SK-N-SH (cell line): ENCODE measurements around the gene TTC21A. TPM values are rescaled to one million over a fixed set of nuclear protein-coding genes. Genes with fewer than 3 reads are reported as not detected.

Experiments used
- CTCF ChIA-PET: fragments of 300-600, 350-600 bp; formaldehyde crosslinking; extraction: SDS; loops from one replicate; lab custom pipeline; 2021; lab: Yijun Ruan, JAX
- POLR2A ChIA-PET: fragments of 350-600 bp; sonication (Branson Sonifier 250); formaldehyde crosslinking; extraction: SDS; loops from one replicate; lab custom pipeline; 2020; ENCODE audit warnings: antibody characterized with exemption, inconsistent platforms; lab: Yijun Ruan, JAX
- DNase-seq: peaks from one replicate; pipeline ENCODE4 v3.0.0; 2012
- H2AFZ ChIP-seq: fragments of 200-600 bp; sonication (generic); 2 replicates; pipeline ENCODE4 v1.8.1; 2016; ENCODE audit warnings: antibody characterized with exemption, mild to moderate bottlenecking, low read depth
- H3F3A ChIP-seq: fragments of 200-600 bp; sonication (generic); replicated peaks from 2 replicates; pipeline ENCODE3; 2016; ENCODE audit warnings: antibody characterized with exemption, mild to moderate bottlenecking; ENCODE audit not compliant: insufficient read depth
- H3K27ac ChIP-seq, 2 experiments: fragments of 200-500 bp in 1 of 2; fragments of 200-600 bp in 1 of 2; sonication (Bioruptor generic) in 1 of 2; sonication (generic), shearing (Covaris generic) in 1 of 2; 2 replicates each; pipeline versions ENCODE4 v1.5.1 to v1.6.1; 2014 to 2016; ENCODE audit warnings: low read depth in 2 of 2, inconsistent platforms in 1 of 2, low read length in 1 of 2, mild to moderate bottlenecking in 1 of 2, mixed read lengths in 1 of 2
- H3K27me3 ChIP-seq: fragments of 200-600 bp; sonication (generic), shearing (Covaris generic); 2 replicates; pipeline ENCODE4 v1.6.1; 2016; ENCODE audit warnings: mixed run types; ENCODE audit not compliant: insufficient read depth
- H3K36me3 ChIP-seq, 2 experiments: fragments of 200-500 bp in 1 of 2; fragments of 200-600 bp in 1 of 2; sonication (Bioruptor generic) in 1 of 2; sonication (generic) in 1 of 2; replicated peaks in 1 of 2; 2 replicates each; pipeline versions ENCODE3 to v1.5.1; 2014 to 2016; ENCODE audit warnings: low read length in 1 of 2, mild to moderate bottlenecking in 1 of 2; ENCODE audit not compliant: insufficient read depth in 2 of 2, control insufficient read depth in 1 of 2
- H3K4me1 ChIP-seq, 2 experiments: fragments of 200-500 bp in 1 of 2; fragments of 200-600 bp in 1 of 2; sonication (Bioruptor generic) in 1 of 2; sonication (generic), shearing (Covaris generic) in 1 of 2; 2 replicates each; pipeline versions ENCODE4 v1.5.1 to v1.6.1; 2014 to 2016; ENCODE audit warnings: low read depth in 1 of 2, low read length in 1 of 2, mixed run types in 1 of 2; ENCODE audit not compliant: insufficient read depth in 2 of 2, control insufficient read depth in 1 of 2
- H3K4me2 ChIP-seq: fragments of 200-600 bp; sonication (generic), shearing (Covaris generic); 2 replicates; pipeline ENCODE4 v1.6.1; 2017; ENCODE audit warnings: mixed run types
- H3K4me3 ChIP-seq, 2 experiments: fragments of 200-500 bp in 1 of 2; fragments of 200-600 bp in 1 of 2; sonication (Bioruptor generic) in 1 of 2; sonication (generic), shearing (Covaris generic) in 1 of 2; 2 replicates each; pipeline versions ENCODE4 v1.5.1 to v1.8.1; 2014 to 2016; ENCODE audit warnings: low read depth in 2 of 2, inconsistent platforms in 1 of 2, low read length in 1 of 2, mild to moderate bottlenecking in 1 of 2, mixed read lengths in 1 of 2, moderate library complexity in 1 of 2
- H3K79me2 ChIP-seq: fragments of 200-600 bp; sonication (generic); 2 replicates; pipeline ENCODE4 v1.8.1; 2017; ENCODE audit warnings: mild to moderate bottlenecking; ENCODE audit not compliant: insufficient read depth
- H3K9ac ChIP-seq: fragments of 200-600 bp; sonication (generic); 2 replicates; pipeline ENCODE4 v1.6.1; 2017; ENCODE audit warnings: mixed run types
- H3K9me2 ChIP-seq: fragments of 200-600 bp; sonication (generic); 2 replicates; pipeline ENCODE4 v1.6.1; 2017; ENCODE audit warnings: mixed run types
- H3K9me3 ChIP-seq: fragments of 200-600 bp; sonication (generic); 2 replicates; pipeline ENCODE4 v1.6.1; 2017; ENCODE audit warnings: mixed run types, mild to moderate bottlenecking, moderate library complexity
- H4K20me1 ChIP-seq: fragments of 200-600 bp; sonication (generic); 2 replicates; pipeline ENCODE4 v1.6.1; 2017; ENCODE audit warnings: mild to moderate bottlenecking, mixed run types; ENCODE audit not compliant: insufficient read depth
- CHD2 ChIP-seq: fragments of 150-350 bp; IDR thresholded peaks from 2 replicates; pipeline ENCODE4 v1.6.1; 2018; ENCODE audit warnings: low read length; ENCODE audit not compliant: partially characterized antibody
- EP300 ChIP-seq, 2 experiments: IDR thresholded peaks; 2 replicates each; pipeline versions ENCODE4 v1.4.0 to v1.6.1; 2012; ENCODE audit warnings: borderline replicate concordance in 1 of 2, low read depth in 1 of 2, low read length in 1 of 2
- FOSL2 ChIP-seq: IDR thresholded peaks from 2 replicates; pipeline ENCODE4 v1.4.0; 2012; ENCODE audit warnings: low read depth, mild to moderate bottlenecking, moderate library complexity, borderline replicate concordance
- FOXJ3 ChIP-seq: sonication (generic); formaldehyde crosslinking; IDR thresholded peaks from 2 replicates; pipeline ENCODE4 v1.5.1; 2020; ENCODE audit warnings: mild to moderate bottlenecking, missing genetic modification reagents
- GABPA ChIP-seq: IDR thresholded peaks from 2 replicates; pipeline ENCODE4 v1.4.0; 2012; ENCODE audit warnings: low read depth, mild to moderate bottlenecking
- GATA2 ChIP-seq: sonication (generic); formaldehyde crosslinking; IDR thresholded peaks from 2 replicates; pipeline ENCODE4 v1.5.0; 2020; ENCODE audit warnings: mild to moderate bottlenecking, missing genetic modification reagents
- JUND ChIP-seq: IDR thresholded peaks from 2 replicates; pipeline ENCODE4 v1.4.0; 2012
- MXI1 ChIP-seq: IDR thresholded peaks from 2 replicates; pipeline ENCODE4 v1.6.1; 2012; ENCODE audit warnings: mild to moderate bottlenecking, low read depth, low read length, improper control_type of control experiment
- NFIC ChIP-seq: IDR thresholded peaks from 2 replicates; pipeline ENCODE4 v1.4.0; 2012; ENCODE audit warnings: borderline replicate concordance
- PBX3 ChIP-seq: IDR thresholded peaks from 2 replicates; pipeline ENCODE4; 2012
- POLR2AphosphoS5 ChIP-seq: IDR thresholded peaks from 2 replicates; pipeline ENCODE4 v1.6.1; 2012; ENCODE audit warnings: low read depth, low read length
- RAD21 ChIP-seq: IDR thresholded peaks from 2 replicates; pipeline ENCODE4 v1.6.1; 2012; ENCODE audit warnings: mild to moderate bottlenecking, low read length
- SIN3A ChIP-seq: IDR thresholded peaks from 2 replicates; pipeline ENCODE4 v1.6.1; 2012; ENCODE audit warnings: low read depth, mild to moderate bottlenecking, low read length, moderate library complexity, borderline replicate concordance
- SMC3 ChIP-seq: IDR thresholded peaks from 2 replicates; pipeline ENCODE4 v1.6.1; 2012; ENCODE audit warnings: low read depth, low read length, improper control_type of control experiment
- TCF12 ChIP-seq: IDR thresholded peaks from 2 replicates; pipeline ENCODE4 v1.4.0; 2012
- TEAD4 ChIP-seq: IDR thresholded peaks from 2 replicates; pipeline ENCODE4 v1.4.0; 2012; ENCODE audit warnings: mild to moderate bottlenecking, borderline replicate concordance; ENCODE audit not compliant: insufficient read depth
- YY1 ChIP-seq: IDR thresholded peaks from 2 replicates; pipeline ENCODE4 v1.4.0; 2012; ENCODE audit warnings: low read depth, mild to moderate bottlenecking
- WGBS: methylation state at CpG from one replicate; pipeline ENCODE4 v1.1.6; 2017; ENCODE audit warnings: low lambda C conversion rate; 5-methylcytosine and 5-hydroxymethylcytosine counted together
- polyA plus RNA-seq, 3 experiments: library from polyadenylated mRNA; depleted of rRNA; stranded (reverse); fragments of >200 nt; gene quantifications; 2 replicates each; pipeline ENCODE4 v1.2.3, GENCODE V29; 2012
- TF ChIP-seq, protein P1 (sequence below): IDR thresholded peaks from 2 replicates; pipeline ENCODE4 v1.4.0; 2012; ENCODE audit warnings: low read depth, borderline replicate concordance
- TF ChIP-seq, protein P2 (sequence below): fragments of 150-350 bp; IDR thresholded peaks from 2 replicates; pipeline ENCODE4 v1.6.1; 2016; ENCODE audit warnings: mild to moderate bottlenecking, low read depth, low read length

Gene TTC21A
- polyA plus RNA-seq, 1 of the 3 experiments (the other 2 are of a cell fraction), result 3.9 TPM

DNA sequence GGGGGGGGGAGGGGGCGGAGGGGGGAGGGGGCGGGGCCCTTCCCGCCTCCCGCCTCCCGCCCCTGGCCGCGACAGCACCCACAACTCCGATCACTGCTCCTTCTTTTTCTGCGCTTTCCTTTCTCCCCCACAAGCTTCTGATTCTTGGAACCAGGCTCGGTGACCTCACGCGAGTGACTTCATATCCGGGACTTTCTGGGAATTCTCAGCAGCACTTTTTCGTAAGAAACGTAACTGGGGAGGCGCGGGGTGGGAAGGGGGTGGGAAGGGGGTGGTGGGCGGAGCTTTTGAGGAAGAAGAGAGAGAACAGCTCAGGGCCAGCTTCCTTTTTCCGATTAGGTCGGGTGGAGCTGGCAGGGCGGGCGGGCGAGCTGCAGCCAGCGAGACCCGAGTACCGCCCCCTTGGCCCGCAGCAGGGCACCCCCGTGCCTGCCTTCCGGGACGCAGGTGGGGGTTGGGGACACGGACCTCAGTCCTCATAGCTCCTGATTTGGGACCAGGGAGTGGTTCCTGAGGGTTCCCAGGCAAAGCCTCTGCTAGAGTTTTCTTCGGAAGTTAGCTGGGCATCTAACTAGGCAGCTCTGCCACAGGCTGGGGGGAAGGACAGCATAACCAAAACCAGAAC is 70.3 kb downstream of the TTC21A start:
- 2% methylated on average over 32 of the region's 32 CpGs for WGBS
- H3K4me3 ChIP-seq, result peak overlapping the region; percentile 49 to 61; a peak in 3 of 4 replicates
- H3K9me2 ChIP-seq, result no peaks in the 10 kb centered on the region
- no peaks in the 10 kb centered on the region for H3K79me2 ChIP-seq
- H3K36me3 ChIP-seq, result no peaks in the 10 kb centered on the region
- peak; percentile 88 for DNase-seq
- peak overlapping the region; percentile 64; the same call in 1 of the 2 replicates for H3K9ac ChIP-seq
- H4K20me1 ChIP-seq, result no peaks in the 10 kb centered on the region
- no peaks in the 10 kb centered on the region for H3K9me3 ChIP-seq
- POLR2A ChIA-PET, result interaction anchor here (0.7 to 1.2 kb wide), 3 partner anchors 10 to 28 kb away, joined by 3 read pairs; no protein-coding TSS in a partner anchor
- H3K27ac ChIP-seq, result peak overlapping the region; percentile 79 to 86
- TF ChIP-seq, protein P1, sequence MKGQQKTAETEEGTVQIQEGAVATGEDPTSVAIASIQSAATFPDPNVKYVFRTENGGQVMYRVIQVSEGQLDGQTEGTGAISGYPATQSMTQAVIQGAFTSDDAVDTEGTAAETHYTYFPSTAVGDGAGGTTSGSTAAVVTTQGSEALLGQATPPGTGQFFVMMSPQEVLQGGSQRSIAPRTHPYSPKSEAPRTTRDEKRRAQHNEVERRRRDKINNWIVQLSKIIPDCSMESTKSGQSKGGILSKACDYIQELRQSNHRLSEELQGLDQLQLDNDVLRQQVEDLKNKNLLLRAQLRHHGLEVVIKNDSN, result no peak
- TF ChIP-seq TCF12 (0 out of 2 replicates have a peak, but pooled peaks have one; percentile 22), MXI1 (no peak), NFIC (peak; percentile 53), POLR2AphosphoS5 (peak; percentile 73), EP300 (IDR thresholded peaks at IDR 0.05; ENCODE audit: borderline replicate concordance in 1 of 2, low read depth in 1 of 2, low read length in 1 of 2) (no peak), YY1 (no peak), GABPA (peak; percentile 45; the same call in 1 of the 2 replicates), GATA2 (CRISPR knock-in tag) (no peak), CHD2 (no peak), FOXJ3 (no peak), SIN3A (no peak), PBX3 (no peak), FOSL2 (no peak; the same call in 1 of the 2 replicates), TEAD4 (no peak), RAD21 (no peak), JUND (no peak), SMC3 (no peak)
- TF ChIP-seq, protein P2, sequence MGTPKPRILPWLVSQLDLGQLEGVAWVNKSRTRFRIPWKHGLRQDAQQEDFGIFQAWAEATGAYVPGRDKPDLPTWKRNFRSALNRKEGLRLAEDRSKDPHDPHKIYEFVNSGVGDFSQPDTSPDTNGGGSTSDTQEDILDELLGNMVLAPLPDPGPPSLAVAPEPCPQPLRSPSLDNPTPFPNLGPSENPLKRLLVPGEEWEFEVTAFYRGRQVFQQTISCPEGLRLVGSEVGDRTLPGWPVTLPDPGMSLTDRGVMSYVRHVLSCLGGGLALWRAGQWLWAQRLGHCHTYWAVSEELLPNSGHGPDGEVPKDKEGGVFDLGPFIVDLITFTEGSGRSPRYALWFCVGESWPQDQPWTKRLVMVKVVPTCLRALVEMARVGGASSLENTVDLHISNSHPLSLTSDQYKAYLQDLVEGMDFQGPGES, result no peak
- H2AFZ ChIP-seq, result peak overlapping the region; percentile 90
- H3F3A ChIP-seq, result peaks cover 10% of the 10 kb centered on the region
- CTCF ChIA-PET, result interaction anchor here (1.3 to 5.1 kb wide), 4 partner anchors 11 to 114 kb away, joined by 5 to 29 read pairs (median 8); no protein-coding TSS in a partner anchor
- H3K4me1 ChIP-seq, result peaks cover 7 to 25% of the 10 kb centered on the region in 2 experiments; a peak in 3 of 4 replicates
- peak overlapping the region; percentile 83 for H3K4me2 ChIP-seq
- no peaks in the 10 kb centered on the region for H3K27me3 ChIP-seq
